IPS-18a (cell line): ENCODE data around the gene SNAP29.

Source experiments
- H3K27ac ChIP-seq: one replicate; pipeline ENCODE4 v1.5.1; 2013; ENCODE audit warnings: low read length
- H3K27me3 ChIP-seq: one replicate; pipeline ENCODE4 v1.6.1; 2013; ENCODE audit warnings: mild to moderate bottlenecking, low read length; ENCODE audit not compliant: control insufficient read depth, insufficient read depth
- H3K36me3 ChIP-seq: one replicate; pipeline ENCODE4 v1.6.1; 2013; ENCODE audit warnings: low read depth, low read length; ENCODE audit not compliant: control insufficient read depth
- H3K4me1 ChIP-seq: one replicate; pipeline ENCODE4 v1.6.1; 2013; ENCODE audit warnings: low read depth, low read length; ENCODE audit not compliant: control insufficient read depth
- H3K4me3 ChIP-seq: one replicate; pipeline ENCODE4 v1.5.1; 2013; ENCODE audit warnings: low read length
- H3K9ac ChIP-seq: one replicate; pipeline ENCODE4 v1.6.1; 2013; ENCODE audit warnings: mild to moderate bottlenecking, low read length, moderate library complexity
- H3K9me3 ChIP-seq: one replicate; pipeline ENCODE4 v1.6.1; 2013; ENCODE audit warnings: low read depth, low read length; ENCODE audit not compliant: control insufficient read depth

Gene SNAP29

DNA sequence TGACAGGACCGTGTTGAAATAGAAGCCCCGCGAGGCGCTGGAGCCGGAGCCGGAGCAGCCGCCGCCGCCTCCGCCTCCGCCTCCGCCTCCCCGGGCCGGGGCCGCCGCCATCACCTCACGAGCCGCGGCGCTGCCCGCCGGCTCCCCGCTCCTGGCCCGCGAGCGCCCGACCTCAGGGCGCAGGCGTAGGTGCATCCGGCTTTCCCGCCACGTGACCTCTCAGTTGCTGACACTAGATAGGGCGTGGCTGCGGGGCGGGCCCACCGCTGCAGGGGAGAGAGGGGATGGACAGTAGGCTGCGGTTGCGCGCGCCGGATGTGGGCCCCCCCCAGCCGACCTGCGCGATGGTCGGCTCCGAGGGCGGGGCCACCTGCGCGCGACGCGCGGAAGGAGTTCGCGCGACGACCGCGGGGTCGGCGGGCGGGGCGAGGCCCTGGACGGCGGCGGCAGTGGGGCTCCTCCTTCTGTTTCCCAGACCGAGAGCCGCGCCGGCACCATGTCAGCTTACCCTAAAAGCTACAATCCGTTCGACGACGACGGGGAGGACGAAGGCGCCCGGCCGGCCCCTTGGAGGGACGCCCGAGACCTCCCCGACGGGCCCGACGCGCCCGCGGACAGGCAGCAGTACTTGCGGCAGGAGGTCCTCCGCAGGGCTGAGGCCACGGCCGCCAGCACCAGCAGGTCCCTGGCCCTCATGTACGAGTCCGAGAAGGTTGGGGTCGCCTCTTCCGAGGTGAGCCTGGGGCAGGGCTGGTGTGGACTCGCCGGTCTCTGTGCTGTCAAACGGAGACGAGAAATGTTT is at the start of gene SNAP29, which contains the start of gene PI4KA:
Gene SNAP29 (plus strand): TSS at position 393 of the 802 bp plus-strand sequence. CDS start 104 bp downstream, at position 497.
Gene PI4KA (minus strand): TSS at position 197 of the 802 bp plus-strand sequence. CDS start 86 bp downstream, at position 111.
- H3K36me3 ChIP-seq: no peaks in the 10 kb centered on the region
- peaks cover 12% of the 10 kb centered on the region for H3K27me3 ChIP-seq
- peak within 1 kb of the TSS; percentile 85 for H3K4me3 ChIP-seq
- H3K9ac ChIP-seq: peak within 1 kb of the TSS; percentile 70
- H3K4me1 ChIP-seq: peaks cover 7% of the 10 kb centered on the region
- no peak within 1 kb of the TSS for H3K27ac ChIP-seq
- H3K9me3 ChIP-seq: no peaks in the 10 kb centered on the region

DNA sequence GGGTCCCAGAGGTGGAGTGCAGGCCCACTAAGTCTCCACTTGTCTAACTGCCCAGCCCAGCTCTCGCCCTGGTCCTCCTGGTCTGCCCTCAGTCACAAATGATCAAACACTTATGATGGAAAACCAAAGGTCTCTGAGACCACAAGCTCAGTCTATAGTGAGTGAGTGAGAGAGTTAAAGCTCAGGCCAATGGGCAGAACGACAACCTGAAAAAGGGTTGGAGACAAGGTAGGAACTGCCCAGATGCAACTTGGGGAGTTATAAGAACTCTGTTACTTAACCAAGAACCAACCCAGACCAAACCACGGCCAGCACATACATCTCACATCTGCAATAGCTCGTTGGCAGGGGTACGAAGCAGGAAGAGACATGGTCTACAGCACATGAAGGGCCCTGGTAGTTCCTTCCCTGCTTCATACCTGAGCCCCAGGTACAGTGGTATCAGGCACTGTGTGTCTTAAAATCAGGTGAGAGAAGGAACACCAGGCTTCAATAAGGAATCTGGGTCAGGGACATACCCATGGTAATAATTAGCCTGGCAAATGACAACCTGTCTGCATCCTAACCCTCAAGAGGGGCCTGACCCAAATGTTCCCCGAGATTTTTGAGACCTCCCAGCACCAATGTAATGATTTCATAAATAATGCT is 49.1 kb upstream of the SNAP29 start:
- no peak overlapping the region for H3K27ac ChIP-seq
- H3K4me3 ChIP-seq: no peak overlapping the region
- peaks cover 11% of the 10 kb centered on the region for H3K36me3 ChIP-seq
- no peaks in the 10 kb centered on the region for H3K9me3 ChIP-seq
- H3K9ac ChIP-seq: no peak overlapping the region
- H3K4me1 ChIP-seq: no peaks in the 10 kb centered on the region
- H3K27me3 ChIP-seq: no peaks in the 10 kb centered on the region

GRCh38 chr22:20810645-20811044 is 48.2 kb upstream of the SNAP29 start:
- Histone ChIP-seq H3K27ac (no peak overlapping the region), H3K9ac (no peak overlapping the region), H3K4me1 (no peaks in the 10 kb centered on the region), H3K27me3 (no peaks in the 10 kb centered on the region), H3K4me3 (no peak overlapping the region), H3K9me3 (no peaks in the 10 kb centered on the region), H3K36me3 (peaks cover 8% of the 10 kb centered on the region)

GRCh38 chr22:20811171-20811570 is 47.6 kb upstream of the SNAP29 start:
- no peak overlapping the region for H3K4me3 ChIP-seq
- no peak overlapping the region for H3K27ac ChIP-seq
- H3K4me1 ChIP-seq: no peaks in the 10 kb centered on the region
- H3K27me3 ChIP-seq: no peaks in the 10 kb centered on the region
- H3K9me3 ChIP-seq: no peaks in the 10 kb centered on the region
- peaks cover 8% of the 10 kb centered on the region for H3K36me3 ChIP-seq
- H3K9ac ChIP-seq: no peak overlapping the region

DNA sequence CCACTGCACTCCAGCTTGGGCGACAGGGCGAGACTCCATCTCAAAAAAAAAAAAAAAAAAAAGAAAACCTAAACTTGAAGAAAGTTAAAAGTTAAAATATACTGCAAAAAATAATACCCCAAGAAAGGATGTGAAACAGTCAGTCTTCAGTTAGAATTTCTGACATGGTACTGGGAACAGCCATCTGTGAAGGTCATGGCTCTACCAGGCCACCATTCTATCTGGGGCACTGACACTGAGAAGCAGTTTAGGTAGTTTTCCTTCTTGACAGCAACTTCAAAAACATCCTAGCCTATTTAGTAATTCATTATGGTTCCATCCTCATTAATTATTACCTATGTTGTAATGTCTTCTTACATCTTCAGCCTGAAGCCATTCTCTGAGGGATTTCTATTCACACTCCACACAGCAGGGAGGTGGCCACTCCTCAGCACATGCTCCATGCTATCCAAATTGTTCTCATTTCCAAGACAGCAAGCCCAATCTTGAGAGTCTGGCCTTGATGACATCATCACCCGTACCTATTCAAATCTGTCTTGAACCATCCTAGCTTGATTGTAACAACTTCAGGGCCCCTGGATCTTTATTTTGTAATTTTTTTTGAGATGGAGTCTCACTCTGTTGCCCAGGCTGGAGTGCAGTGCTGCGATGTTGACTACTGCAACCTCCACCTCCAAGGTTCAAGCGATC is 46.7 kb upstream of the SNAP29 start:
- Histone ChIP-seq H3K27ac (no peak overlapping the region), H3K4me1 (no peaks in the 10 kb centered on the region), H3K9ac (no peak overlapping the region), H3K9me3 (no peaks in the 10 kb centered on the region), H3K4me3 (no peak overlapping the region), H3K27me3 (no peaks in the 10 kb centered on the region), H3K36me3 (peaks cover 13% of the 10 kb centered on the region)

DNA sequence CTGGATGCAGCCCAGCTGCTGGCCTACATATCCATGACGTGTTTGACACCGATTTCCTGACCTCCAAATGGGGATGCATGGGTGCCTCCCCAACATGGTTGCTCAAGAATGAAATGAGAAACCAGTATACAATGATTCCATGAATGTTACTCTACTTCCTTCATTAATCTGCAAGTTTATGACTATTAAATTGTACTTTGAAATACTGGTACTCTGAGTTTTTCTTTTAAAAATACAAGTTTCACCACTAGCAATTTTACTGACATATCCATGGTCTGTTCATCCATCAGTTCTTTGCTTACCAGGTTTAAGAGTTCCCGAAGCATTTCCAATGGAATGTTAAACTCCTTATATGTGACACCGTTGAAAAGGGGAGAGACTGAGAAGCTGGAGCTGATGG is 45.8 kb upstream of the SNAP29 start:
- no peaks in the 10 kb centered on the region for H3K27me3 ChIP-seq
- H3K27ac ChIP-seq: no peak overlapping the region
- H3K4me1 ChIP-seq: no peaks in the 10 kb centered on the region
- H3K9ac ChIP-seq: no peak overlapping the region
- no peak overlapping the region for H3K4me3 ChIP-seq
- H3K36me3 ChIP-seq: peaks cover 10% of the 10 kb centered on the region
- H3K9me3 ChIP-seq: no peaks in the 10 kb centered on the region

- Histone ChIP-seq H3K27me3 (no peaks in the 10 kb centered on the region), H3K4me3 (no peak overlapping the region), H3K27ac (no peak overlapping the region), H3K9me3 (no peaks in the 10 kb centered on the region), H3K4me1 (no peaks in the 10 kb centered on the region), H3K9ac (no peak overlapping the region), H3K36me3 (peaks cover 10% of the 10 kb centered on the region)
Measured at GRCh38 chr22:20814221-20814808, 44.5 kb upstream of the SNAP29 start.

- Histone ChIP-seq H3K9me3 (no peaks in the 10 kb centered on the region), H3K27me3 (no peaks in the 10 kb centered on the region), H3K4me1 (no peaks in the 10 kb centered on the region), H3K27ac (no peak overlapping the region), H3K9ac (no peak overlapping the region), H3K4me3 (no peak overlapping the region), H3K36me3 (peaks cover 10% of the 10 kb centered on the region)
Measured at GRCh38 chr22:20815477-20816050, 43.2 kb upstream of the SNAP29 start.

DNA sequence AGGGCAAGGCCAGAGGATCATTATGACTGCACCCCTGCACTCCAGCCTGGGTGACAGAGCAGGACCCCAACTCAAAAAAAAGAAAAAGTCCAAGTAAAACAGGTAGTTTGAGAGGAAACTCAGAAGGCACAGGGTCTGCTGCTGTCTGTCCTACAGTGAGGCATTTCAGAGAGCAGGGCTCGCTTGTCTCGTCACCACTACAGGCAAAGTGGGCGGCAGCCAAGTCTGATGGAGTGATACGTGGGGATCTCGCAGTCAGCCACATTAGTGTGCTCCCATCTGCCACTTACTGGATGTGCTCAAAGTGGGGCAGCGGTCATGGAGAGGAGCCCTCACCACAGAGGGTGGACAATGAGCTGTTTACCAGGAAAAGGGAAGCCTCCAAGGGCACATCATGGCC is 42.2 kb upstream of the SNAP29 start:
- Histone ChIP-seq H3K9me3 (no peaks in the 10 kb centered on the region), H3K27me3 (no peaks in the 10 kb centered on the region), H3K4me1 (no peaks in the 10 kb centered on the region), H3K36me3 (peaks cover 10% of the 10 kb centered on the region), H3K9ac (no peak overlapping the region), H3K27ac (no peak overlapping the region), H3K4me3 (no peak overlapping the region)

DNA sequence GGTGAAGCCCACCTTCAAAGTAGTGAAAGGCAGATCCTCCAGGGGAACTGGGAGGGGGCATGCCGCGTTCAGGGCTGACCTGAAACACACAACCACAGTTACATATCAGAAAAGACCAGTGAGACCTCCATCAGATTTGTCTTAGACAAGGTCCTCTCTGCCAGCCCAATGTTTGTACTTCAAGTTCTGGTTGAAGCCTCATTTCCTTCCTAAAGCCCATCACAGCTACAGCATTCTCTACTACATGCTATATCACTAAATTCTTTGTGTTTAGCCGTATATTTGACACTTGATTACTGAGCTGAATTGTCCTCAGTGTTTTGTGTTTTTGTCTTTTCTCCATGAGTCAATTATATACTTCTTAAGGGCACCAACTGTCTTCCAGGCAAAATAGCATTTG is 40.3 kb upstream of the SNAP29 start:
- H3K36me3 ChIP-seq: peaks cover 7% of the 10 kb centered on the region
- no peaks in the 10 kb centered on the region for H3K27me3 ChIP-seq

DNA sequence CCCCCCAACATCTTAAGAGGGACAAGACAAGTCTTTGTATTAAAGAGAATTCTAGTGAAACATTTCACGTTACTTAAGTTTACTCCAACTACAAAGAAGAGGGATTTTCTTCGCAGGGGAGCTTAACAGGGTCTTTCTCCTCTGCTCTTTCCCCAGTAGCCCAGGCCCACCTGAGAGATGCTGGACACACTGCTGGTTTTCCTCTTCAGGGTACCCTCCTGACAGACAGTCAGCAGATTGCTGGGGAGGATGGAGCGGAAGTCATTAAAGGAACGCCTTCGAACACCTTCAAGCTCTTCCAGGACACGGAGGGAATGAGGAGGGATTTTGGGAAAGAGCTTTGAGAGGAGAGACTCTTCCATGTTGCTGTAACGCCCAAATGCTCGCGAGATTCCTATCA is 39.3 kb upstream of the SNAP29 start:
- H3K27me3 ChIP-seq: no peaks in the 10 kb centered on the region
- peaks cover 7% of the 10 kb centered on the region for H3K36me3 ChIP-seq
- no peak overlapping the region for H3K9ac ChIP-seq
- no peak overlapping the region for H3K4me3 ChIP-seq
- no peaks in the 10 kb centered on the region for H3K4me1 ChIP-seq
- no peak overlapping the region for H3K27ac ChIP-seq
- no peaks in the 10 kb centered on the region for H3K9me3 ChIP-seq

More for the DNA sequence above, 40.3 kb upstream of the SNAP29 start:
- H3K27ac ChIP-seq: no peak overlapping the region
- no peaks in the 10 kb centered on the region for H3K9me3 ChIP-seq
- H3K4me1 ChIP-seq: no peaks in the 10 kb centered on the region
- H3K4me3 ChIP-seq: no peak overlapping the region
- H3K9ac ChIP-seq: no peak overlapping the region
